Measurements from ENCODE around the gene FSTL4. TPM values are rescaled to one million over a fixed set of nuclear protein-coding genes. Genes with fewer than 3 reads are reported as not detected.

Gene FSTL4
- total and polyA plus RNA-seq, 2 of the 13 experiments (the other 11 are each of a cell fraction or from before 2014, with no cell fraction given) = 2.1 to 3.0 TPM

- Histone ChIP-seq H3K4me2 (ENCODE audit: low read depth, low read length) (no peak overlapping the region), H4K20me1 (ENCODE audit: insufficient read depth, low read length) (no peaks in the 10 kb centered on the region), H3K27ac (ENCODE audit: extremely low read length, insufficient read depth, low read length) (no peak overlapping the region), H2AFZ (ENCODE audit: low read length) (no peak overlapping the region), H3K36me3 (replicated peaks in 1 of 2; ENCODE audit: control insufficient read depth in 1 of 2, insufficient read depth in 2 of 2, low read length in 2 of 2) (no peaks in the 10 kb centered on the region), H3K4me1 (ENCODE audit: insufficient read depth, low read length) (no peaks in the 10 kb centered on the region), H3K27me3 (ENCODE audit: control insufficient read depth in 1 of 2, insufficient read depth in 2 of 2, low read length in 2 of 2) (peaks cover 8 to 20% of the 10 kb centered on the region in 2 experiments; a peak in 3 of 5 replicates), H3K4me3 (replicated peaks in 1 of 3; ENCODE audit: insufficient read depth in 1 of 3, low read depth in 2 of 3, low read length in 3 of 3) (no peak overlapping the region), H3K9me3 (ENCODE audit: low read length) (no peaks in the 10 kb centered on the region), H3K9ac (ENCODE audit: insufficient read depth, low read depth, low read length) (no peak overlapping the region), H3K79me2 (ENCODE audit: insufficient read depth, low read length) (no peaks in the 10 kb centered on the region)
- ATAC-seq (no peak), FAIRE-seq (no peak), DNase-seq (ENCODE audit: low spot score) (no peak)
- ChIA-PET CTCF (ENCODE audit: low intra/inter-chr PET ratio, low total read pairs) (no interaction called here), POLR2A (no interaction called here)
- TF ChIP-seq NCOR1 (IDR thresholded peaks at IDR 0.05; ENCODE audit: borderline replicate concordance, low read length) (no peak), FOXK1 (CRISPR knock-in tag; IDR thresholded peaks at IDR 0.05; ENCODE audit: borderline replicate concordance, low read depth) (no peak)
- no TSS peak for BruUV-seq (replicated peaks)
- intact Hi-C loops (cut with micrococcal nuclease; ENCODE audit: unreplicated experiment) = no loop called here
- WGBS (ENCODE audit: low lambda C conversion rate) = no CpG with 5 or more reads among the region's 17 CpGs
- in situ Hi-C loops (cut with HindIII; ENCODE audit: extremely low pct_ligation_motif_present, low pct_unique_long_range_greater_than_20kb) = no loop called here
These were observed 218.4 kb downstream of the FSTL4 start for GRCh38 chr5:133393776-133394476.

- H3K79me2 ChIP-seq (ENCODE audit: insufficient read depth, low read length) = no peaks in the 10 kb centered on the region
- no peak overlapping the region for H3K4me2 ChIP-seq (ENCODE audit: low read depth, low read length)
- no peak overlapping the region for H2AFZ ChIP-seq (ENCODE audit: low read length)
- in situ Hi-C loops (cut with HindIII; ENCODE audit: extremely low pct_ligation_motif_present, low pct_unique_long_range_greater_than_20kb) (no loop called here), intact Hi-C loops (cut with micrococcal nuclease; ENCODE audit: unreplicated experiment) (no loop called here)
- ChIA-PET CTCF (ENCODE audit: low intra/inter-chr PET ratio, low total read pairs) (no interaction called here), POLR2A (no interaction called here)
- H3K27me3 ChIP-seq (ENCODE audit: control insufficient read depth in 1 of 2, insufficient read depth in 2 of 2, low read length in 2 of 2) = peaks cover 6 to 24% of the 10 kb centered on the region in 2 experiments; a peak in 4 of 5 replicates
- no peak for DNase-seq (ENCODE audit: low spot score)
- no peak for ATAC-seq
- BruUV-seq (replicated peaks) = no TSS peak
- H3K9me3 ChIP-seq (ENCODE audit: low read length) = no peaks in the 10 kb centered on the region
- no peak overlapping the region for H3K27ac ChIP-seq (ENCODE audit: extremely low read length, insufficient read depth, low read length)
- 20% methylated on average over 4 of the region's 4 CpGs for WGBS (ENCODE audit: low lambda C conversion rate)
- no peaks in the 10 kb centered on the region for H4K20me1 ChIP-seq (ENCODE audit: insufficient read depth, low read length)
- H3K4me3 ChIP-seq (replicated peaks in 1 of 3; ENCODE audit: insufficient read depth in 1 of 3, low read depth in 2 of 3, low read length in 3 of 3) = no peak overlapping the region
- no peak overlapping the region for H3K9ac ChIP-seq (ENCODE audit: insufficient read depth, low read depth, low read length)
- H3K4me1 ChIP-seq (ENCODE audit: insufficient read depth, low read length) = no peaks in the 10 kb centered on the region
- H3K36me3 ChIP-seq (replicated peaks in 1 of 2; ENCODE audit: control insufficient read depth in 1 of 2, insufficient read depth in 2 of 2, low read length in 2 of 2) = no peaks in the 10 kb centered on the region
- FAIRE-seq = no peak
- no peak for TF ChIP-seq ZNF713 (CRISPR knock-in tag; IDR thresholded peaks at IDR 0.05)
- TF ChIP-seq ZNF367 (CRISPR knock-in tag; IDR thresholded peaks at IDR 0.05; ENCODE audit: borderline replicate concordance) = no peak
- no peak for TF ChIP-seq ZNF136 (CRISPR knock-in tag; IDR thresholded peaks at IDR 0.05; ENCODE audit: low read depth)
- TF ChIP-seq ATM (IDR thresholded peaks at IDR 0.05; ENCODE audit: borderline replicate concordance) = no peak
- TF ChIP-seq MAF1 (CRISPR knock-in tag; IDR thresholded peaks at IDR 0.05; ENCODE audit: borderline replicate concordance) = no peak
- no peak for TF ChIP-seq ZKSCAN5 (CRISPR knock-in tag; IDR thresholded peaks at IDR 0.05)
- no peak for TF ChIP-seq IRX3 (CRISPR knock-in tag; IDR thresholded peaks at IDR 0.05; ENCODE audit: borderline replicate concordance, low read depth)
- no peak for TF ChIP-seq PBX3 (CRISPR knock-in tag; IDR thresholded peaks at IDR 0.05; ENCODE audit: borderline replicate concordance)
- no peak for TF ChIP-seq THYN1 (CRISPR knock-in tag; IDR thresholded peaks at IDR 0.05; ENCODE audit: borderline replicate concordance, low read depth)
- no peak for TF ChIP-seq KAT8 (CRISPR knock-in tag; IDR thresholded peaks at IDR 0.05)
- no peak for TF ChIP-seq ZNF263 (CRISPR knock-in tag; IDR thresholded peaks at IDR 0.05)
- no peak for TF ChIP-seq MNT (IDR thresholded peaks at IDR 0.05)
These were observed 219.9 kb downstream of the FSTL4 start for GRCh38 chr5:133392448-133392847.

Measured in HepG2 (cell line).